GM12801 (cell line): ENCODE results near the gene EPSTI1.

ENCODE experiments used
- CTCF ChIP-seq: IDR thresholded peaks from one replicate; pipeline ENCODE4 v1.5.1; 2011; ENCODE audit warnings: control low read depth; ENCODE audit not compliant: insufficient read length; ENCODE audit errors: extremely low read depth

EPSTI1 gene

GRCh38 chr13:42977219-42977659 is 14.8 kb downstream of the EPSTI1 start:
- TF ChIP-seq CTCF = no peak

- no peak for TF ChIP-seq CTCF
These were observed 16.0 kb downstream of the EPSTI1 start for GRCh38 chr13:42976066-42976465.

GRCh38 chr13:42973581-42973980 is 18.5 kb downstream of the EPSTI1 start:
- TF ChIP-seq CTCF = no peak

DNA sequence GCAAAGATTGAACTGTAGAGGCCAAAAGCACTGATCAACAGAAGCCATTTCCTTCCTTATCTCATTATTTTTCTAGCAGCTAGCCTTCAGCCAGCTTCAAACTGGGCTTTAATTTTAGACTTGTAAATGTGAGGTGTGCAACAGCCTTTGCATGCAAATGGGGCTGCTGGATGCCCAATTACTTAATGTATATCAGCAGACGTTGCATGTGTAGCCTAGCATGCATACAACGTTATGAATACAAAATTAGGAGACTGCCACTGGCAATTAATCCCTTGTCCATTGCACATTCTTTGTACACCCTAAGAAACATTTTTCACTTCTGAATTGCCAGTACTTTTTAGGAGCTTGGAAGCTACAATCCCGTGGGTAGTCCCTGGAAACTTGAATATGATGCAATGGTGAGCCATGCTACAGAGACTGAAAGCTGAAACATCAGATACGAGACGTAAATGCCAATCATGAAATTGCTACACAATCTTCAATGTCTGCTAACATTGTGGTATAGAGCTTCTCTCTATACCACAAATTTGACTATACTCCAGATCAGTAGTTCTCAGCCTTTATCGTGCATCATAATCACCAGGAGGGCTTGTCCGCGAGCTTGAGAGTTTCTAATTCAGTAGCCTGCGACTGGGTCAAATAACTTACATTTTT is 20.2 kb downstream of the EPSTI1 start:
- no peak for TF ChIP-seq CTCF

DNA sequence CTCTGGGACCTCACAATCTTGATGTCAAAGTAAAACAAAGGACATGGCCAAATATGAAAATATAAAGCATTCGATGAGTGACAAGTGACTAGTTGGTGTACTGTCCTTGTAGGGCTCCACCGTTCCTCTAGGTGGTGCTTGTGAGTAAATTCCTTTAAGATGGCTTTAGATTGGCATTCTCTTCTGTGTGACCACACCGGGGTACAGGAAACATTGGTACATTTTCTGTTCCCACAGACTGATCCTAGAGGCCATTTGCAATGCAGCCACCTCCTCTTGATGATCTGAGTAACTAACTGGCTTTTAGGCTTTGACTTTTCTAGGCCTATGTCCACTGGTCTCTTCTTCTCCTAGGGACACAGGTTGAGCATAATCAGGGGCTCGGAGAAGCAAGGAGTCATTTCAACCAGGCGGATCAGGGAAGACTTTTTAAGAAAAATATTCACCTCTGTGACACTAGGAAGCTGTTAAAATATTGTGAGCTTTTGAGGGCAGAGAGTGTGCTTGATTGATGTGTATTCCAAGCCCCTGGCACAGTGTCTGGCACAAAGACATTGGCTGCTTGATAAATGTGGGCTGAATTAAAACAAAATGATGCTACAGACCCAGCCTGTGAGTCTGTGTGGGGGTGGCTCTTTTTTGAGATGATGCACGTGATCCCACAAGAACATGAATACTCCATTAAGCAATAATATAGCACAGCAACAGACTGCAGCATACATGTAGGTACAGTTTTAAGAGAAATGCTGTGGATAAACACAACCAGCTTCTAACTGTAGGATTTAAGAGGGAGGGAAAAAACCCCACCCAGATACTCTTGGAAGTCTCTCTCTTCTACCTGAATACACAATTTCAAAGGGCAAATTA is 21.0 kb downstream of the EPSTI1 start:
- TF ChIP-seq CTCF = peak; percentile 68

DNA sequence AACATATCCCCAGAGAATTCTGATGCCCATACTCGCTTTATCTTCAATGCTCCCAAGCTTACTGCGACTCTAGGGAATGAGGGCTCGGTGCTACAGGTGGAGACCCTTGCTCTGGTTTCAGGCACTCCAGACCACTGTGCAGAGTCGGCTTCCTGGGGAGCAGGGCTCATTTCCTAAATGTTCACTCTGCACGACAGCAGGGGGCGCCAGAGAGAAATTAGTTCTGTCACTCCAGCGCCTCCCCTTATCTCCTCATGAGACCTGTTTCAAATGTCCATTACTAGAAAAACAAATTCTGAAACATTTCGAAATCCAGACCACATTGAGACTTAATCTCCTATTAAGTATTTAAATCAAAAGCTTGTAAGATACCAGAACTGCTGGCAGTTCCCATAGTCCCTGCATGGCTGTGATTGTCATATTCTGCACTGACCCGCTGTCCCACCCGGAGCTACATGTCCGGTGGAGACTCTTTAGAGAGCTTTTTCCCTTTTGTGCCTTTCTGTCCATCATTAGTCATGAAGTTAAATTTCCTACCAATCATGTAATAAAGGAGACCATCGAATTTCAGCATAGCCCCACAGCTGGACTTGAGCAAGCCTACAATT is 22.4 kb downstream of the EPSTI1 start:
- TF ChIP-seq CTCF = no peak

GRCh38 chr13:42968906-42969305 is 23.1 kb downstream of the EPSTI1 start:
- no peak for TF ChIP-seq CTCF
